K562 (cell line): Measurements from ENCODE around the gene WDR93.

Source experiments
- BACH1 ChIP-seq: fragments of 200-800 bp; sonication (Bioruptor generic); IDR thresholded peaks from 2 replicates; pipeline ENCODE4 v1.6.1; 2016; ENCODE audit warnings: missing genetic modification characterization, missing compliant biosample characterization
- CHD7 ChIP-seq: fragments of 200-600 bp; sonication (generic); IDR thresholded peaks from one replicate; pipeline ENCODE4 v1.6.1; 2012; ENCODE audit warnings: mild to moderate bottlenecking, low read depth, low read length, inconsistent platforms
- CTCF ChIP-seq, 3 experiments: IDR thresholded peaks in 2 of 3; conservative IDR thresholded peaks in 1 of 3; 2 replicates each; pipeline ENCODE4 v1.5.1; 2011 to 2012; ENCODE audit warnings: low read length in 3 of 3, mild to moderate bottlenecking in 3 of 3, control low read depth in 2 of 3, improper control_type of control experiment in 1 of 3, inconsistent platforms in 1 of 3, low read depth in 1 of 3, mixed read lengths in 1 of 3, moderate library complexity in 1 of 3; ENCODE audit not compliant: insufficient read depth in 2 of 3
- L3MBTL2 ChIP-seq: fragments of 450-650 bp; IDR thresholded peaks from 2 replicates; pipeline ENCODE4 v1.6.1; 2016; ENCODE audit warnings: mild to moderate bottlenecking, moderate library complexity
- NCOA4 ChIP-seq: fragments of 450-650 bp; IDR thresholded peaks from 2 replicates; pipeline ENCODE4 v1.6.1; 2018; ENCODE audit warnings: mild to moderate bottlenecking; ENCODE audit not compliant: partially characterized antibody
- POLR2A ChIP-seq: fragments of 450-650 bp; conservative IDR thresholded peaks from 2 replicates; pipeline ENCODE4 v1.6.1; 2016

- TF ChIP-seq BACH1 (tag): no peak
- TF ChIP-seq POLR2A: no peak
- no peak for TF ChIP-seq L3MBTL2
- no peak for TF ChIP-seq CTCF (IDR thresholded peaks at IDR 0.05 in 2 of 3, conservative IDR thresholded peaks at IDR 0.05 in 1 of 3; ENCODE audit: insufficient read depth in 2 of 3, low read depth in 1 of 3, low read length in 3 of 3)
- TF ChIP-seq CHD7: no peak
- no peak for TF ChIP-seq NCOA4
Observed at GRCh38 chr15:89666184-89666857, 24.3 kb upstream of the WDR93 start.
